Suprapubic skin (tissue), 4 donors: Measurements from ENCODE around the gene RANBP3L. TPM values are rescaled to one million over a fixed set of nuclear protein-coding genes. Genes with fewer than 3 reads are reported as not detected.

Experiments
- DNase-seq, 2 donors: peaks; one replicate each; pipeline ENCODE4 v3.0.0-alpha.2; 2019; ENCODE audit warnings: low spot score in 2 of 2
- H3K27ac ChIP-seq: fragments of 200-600 bp; sonication (generic); one replicate; pipeline ENCODE4 v1.5.1; 2019
- H3K27me3 ChIP-seq: fragments of 200-600 bp; sonication (generic); one replicate; pipeline ENCODE4 v1.5.1; 2019
- H3K36me3 ChIP-seq: fragments of 200-600 bp; sonication (generic); one replicate; pipeline ENCODE4 v1.5.1; 2019
- H3K4me1 ChIP-seq: fragments of 200-600 bp; sonication (generic); one replicate; pipeline ENCODE4 v1.5.1; 2019
- H3K4me3 ChIP-seq: fragments of 200-600 bp; sonication (generic); one replicate; pipeline ENCODE4 v1.5.1; 2019; ENCODE audit warnings: mild to moderate bottlenecking
- H3K9me3 ChIP-seq: fragments of 200-600 bp; sonication (generic); one replicate; pipeline ENCODE4 v1.5.1; 2019
- CTCF ChIP-seq, 2 donors: fragments of 200-600 bp in 1 of 2; fragments of 450-650 bp in 1 of 2; sonication (generic) in 1 of 2; IDR thresholded peaks; one replicate each; pipeline ENCODE4 v1.5.1; 2016 to 2019; ENCODE audit warnings: antibody characterized with exemption in 2 of 2, mild to moderate bottlenecking in 1 of 2, moderate library complexity in 1 of 2
- EP300 ChIP-seq: sonication (generic); formaldehyde crosslinking; IDR thresholded peaks from one replicate; pipeline ENCODE4 v1.6.1; 2017; ENCODE audit warnings: antibody characterized with exemption
- POLR2A ChIP-seq, 2 donors: fragments of 450-650 bp; IDR thresholded peaks; one replicate each; pipeline ENCODE4 v1.6.1; 2017; ENCODE audit warnings: antibody characterized with exemption in 2 of 2, mild to moderate bottlenecking in 2 of 2, moderate library complexity in 2 of 2
- POLR2AphosphoS5 ChIP-seq, 3 donors: sonication (generic); formaldehyde crosslinking; IDR thresholded peaks; one replicate each; pipeline ENCODE4 v1.6.1; 2017; ENCODE audit warnings: antibody characterized with exemption in 3 of 3
- WGBS: methylation state at CpG from one replicate; pipeline ENCODE4 v1.1.5; 2018; 5-methylcytosine and 5-hydroxymethylcytosine counted together
- total RNA-seq, 4 donors: library from RNA; depleted of rRNA; stranded (reverse); fragments of >200 nt; gene quantifications; one replicate each; pipeline ENCODE4 v1.1.0, GENCODE V29; 2016

Gene RANBP3L
- total RNA-seq, 4 donors from 2014 or later, result 0.95 to 2.8 (median 1.5) TPM

DNA sequence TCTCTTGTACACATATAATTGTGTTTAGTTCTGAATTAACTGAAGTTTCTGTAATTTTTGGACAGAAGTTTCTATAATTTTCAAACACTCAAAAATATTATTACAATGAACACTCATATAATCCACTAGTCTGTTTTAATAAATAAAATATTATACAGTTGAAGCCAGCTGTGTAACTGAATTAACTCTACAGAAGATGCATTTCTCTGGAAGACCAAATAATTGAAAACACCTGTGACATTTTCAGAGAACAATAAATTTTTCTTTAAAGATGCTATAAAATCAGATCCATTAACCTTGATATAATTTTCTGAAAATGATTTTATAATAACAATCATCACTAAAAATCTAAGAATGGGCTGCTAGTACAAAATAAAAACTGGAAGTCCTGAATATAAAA, 74.7 kb downstream of the RANBP3L start:
- TF ChIP-seq CTCF (IDR thresholded peaks at IDR 0.05), result no peak
- no peak for TF ChIP-seq EP300
- TF ChIP-seq POLR2AphosphoS5 (IDR thresholded peaks at IDR 0.05), result no peak
- TF ChIP-seq POLR2A (IDR thresholded peaks at IDR 0.05), result no peak
- H3K9me3 ChIP-seq, result no peaks in the 10 kb centered on the region
- H3K27ac ChIP-seq, result no peak overlapping the region
- H3K4me3 ChIP-seq, result no peak overlapping the region
- no peaks in the 10 kb centered on the region for H3K4me1 ChIP-seq
- peaks cover 30% of the 10 kb centered on the region for H3K36me3 ChIP-seq
- H3K27me3 ChIP-seq, result no peaks in the 10 kb centered on the region
- DNase-seq, result no peak

GRCh38 chr5:36222620-36223019, 79.1 kb downstream of the RANBP3L start:
- Histone ChIP-seq H3K9me3 (no peaks in the 10 kb centered on the region), H3K4me3 (no peak overlapping the region), H3K27ac (no peak overlapping the region), H3K36me3 (peaks cover 51% of the 10 kb centered on the region), H3K27me3 (no peaks in the 10 kb centered on the region), H3K4me1 (no peaks in the 10 kb centered on the region)
- TF ChIP-seq POLR2AphosphoS5 (IDR thresholded peaks at IDR 0.05) (no peak), CTCF (IDR thresholded peaks at IDR 0.05) (no peak), POLR2A (IDR thresholded peaks at IDR 0.05) (no peak), EP300 (no peak)
- 98% methylated on average over 1 of the region's 1 CpG for WGBS
- no peak for DNase-seq

DNA sequence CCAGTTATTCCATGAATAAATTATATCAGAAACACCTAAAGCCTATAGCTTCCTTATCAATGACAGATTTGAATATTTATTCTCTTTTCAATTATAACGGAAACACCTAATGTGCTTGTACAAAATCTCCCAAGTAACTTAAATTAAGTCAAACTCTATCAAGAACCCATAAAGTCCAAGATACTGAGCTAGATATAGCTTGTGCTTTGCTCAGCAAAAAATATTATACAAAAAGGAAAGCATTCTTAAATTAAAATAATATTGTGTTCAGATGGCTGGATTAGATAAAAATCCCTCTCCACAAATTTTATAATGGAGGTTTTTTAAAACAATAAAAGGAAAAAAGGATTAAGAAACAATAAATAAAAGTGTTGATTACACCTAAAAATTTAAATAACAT, 83.7 kb downstream of the RANBP3L start:
- no peaks in the 10 kb centered on the region for H3K9me3 ChIP-seq
- H3K27ac ChIP-seq, result no peak overlapping the region
- peaks cover 57% of the 10 kb centered on the region for H3K36me3 ChIP-seq
- no peaks in the 10 kb centered on the region for H3K4me1 ChIP-seq
- WGBS, result 96% methylated on average over 1 of the region's 1 CpG
- no peak for DNase-seq
- no peak overlapping the region for H3K4me3 ChIP-seq
- TF ChIP-seq POLR2A (IDR thresholded peaks at IDR 0.05) (no peak), EP300 (no peak), POLR2AphosphoS5 (IDR thresholded peaks at IDR 0.05) (no peak), CTCF (IDR thresholded peaks at IDR 0.05) (no peak)
- no peaks in the 10 kb centered on the region for H3K27me3 ChIP-seq

- Histone ChIP-seq H3K36me3 (peaks cover 55% of the 10 kb centered on the region), H3K4me1 (no peaks in the 10 kb centered on the region), H3K9me3 (no peaks in the 10 kb centered on the region), H3K27me3 (no peaks in the 10 kb centered on the region), H3K4me3 (no peak overlapping the region), H3K27ac (no peak overlapping the region)
- 91% methylated on average over 1 of the region's 1 CpG for WGBS
- DNase-seq, result no peak
- no peak for TF ChIP-seq CTCF (IDR thresholded peaks at IDR 0.05)
- TF ChIP-seq POLR2AphosphoS5 (IDR thresholded peaks at IDR 0.05), result no peak
- no peak for TF ChIP-seq POLR2A (IDR thresholded peaks at IDR 0.05)
- TF ChIP-seq EP300, result no peak
These were observed 84.1 kb downstream of the RANBP3L start for GRCh38 chr5:36217567-36217966.

DNA sequence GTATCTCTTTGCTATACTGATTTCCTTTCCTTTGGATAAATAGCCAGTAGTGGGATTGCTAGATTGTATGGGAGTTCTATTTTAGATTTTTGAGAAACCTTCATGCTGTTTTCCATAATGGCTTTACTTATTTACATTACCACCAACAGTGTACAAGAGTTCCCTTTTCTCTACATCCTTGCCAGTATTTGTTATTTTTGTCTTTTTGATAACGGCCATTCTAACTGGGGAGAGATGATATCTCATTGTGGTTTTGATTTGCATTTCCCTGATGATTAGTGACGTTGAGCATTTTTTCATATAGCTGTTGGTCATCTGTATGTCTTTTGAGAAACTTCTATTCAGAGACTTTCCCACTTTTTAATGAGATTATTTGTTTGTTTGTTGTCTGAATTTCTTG, 85.8 kb downstream of the RANBP3L start:
- Histone ChIP-seq H3K4me1 (no peaks in the 10 kb centered on the region), H3K27ac (no peak overlapping the region), H3K36me3 (peaks cover 47% of the 10 kb centered on the region), H3K4me3 (no peak overlapping the region), H3K9me3 (no peaks in the 10 kb centered on the region), H3K27me3 (no peaks in the 10 kb centered on the region)
- DNase-seq, result no peak
- TF ChIP-seq CTCF (IDR thresholded peaks at IDR 0.05) (no peak), POLR2A (IDR thresholded peaks at IDR 0.05) (no peak), POLR2AphosphoS5 (IDR thresholded peaks at IDR 0.05) (no peak), EP300 (no peak)
- 88% methylated on average over 2 of the region's 2 CpGs for WGBS
